Brain microvascular endothelial cell (primary cell): ENCODE results near the gene CELA3A.
A peak's percentile ranks its signal among the peaks of the same experiment; 100 is the strongest.

Source experiments
- DNase-seq: peaks from one replicate; pipeline ENCODE4 v3.0.0-alpha.2; 2020
- H3K27ac ChIP-seq: fragments of 250-450 bp; sonication (Bioruptor Pico); 2 replicates; pipeline ENCODE4 v1.5.1; 2020; ENCODE audit warnings: mild to moderate bottlenecking, moderate library complexity
- H3K27me3 ChIP-seq: fragments of 250-450 bp; sonication (Bioruptor Pico); replicated peaks from 2 replicates; pipeline ENCODE4 v1.5.1; 2020; ENCODE audit warnings: mild to moderate bottlenecking
- H3K36me3 ChIP-seq: fragments of 250-450 bp; sonication (Bioruptor Pico); replicated peaks from 2 replicates; pipeline ENCODE4 v1.5.1; 2020; ENCODE audit warnings: mild to moderate bottlenecking
- H3K4me3 ChIP-seq: 2 replicates; pipeline ENCODE4 v1.5.1; 2011; ENCODE audit warnings: low read depth, mild to moderate bottlenecking, control low read depth, low read length, moderate library complexity
- in situ Hi-C: cut with HindIII; loops from 2 replicates; pipeline ENCODE4 v1.10.0; 2017; ENCODE audit warnings: low sequenced_read_pairs, low pct_ligation_motif_present
- TF ChIP-seq, protein P1 (sequence below): IDR thresholded peaks from 2 replicates; pipeline ENCODE4 v1.5.1; 2011; ENCODE audit warnings: low read depth, mild to moderate bottlenecking, moderate library complexity, low read length, control low read depth, inconsistent platforms; ENCODE audit errors: missing control alignments

The CELA3A gene

GRCh38 chr1:22045604-22046228 is 44.3 kb downstream of the CELA3A start:
- Histone ChIP-seq H3K27me3 (no peaks in the 10 kb centered on the region), H3K4me3 (no peak overlapping the region), H3K36me3 (no peaks in the 10 kb centered on the region), H3K27ac (no peak overlapping the region)
- in situ Hi-C loops: no loop called here
- DNase-seq: peak; percentile 34
- TF ChIP-seq, protein P1, sequence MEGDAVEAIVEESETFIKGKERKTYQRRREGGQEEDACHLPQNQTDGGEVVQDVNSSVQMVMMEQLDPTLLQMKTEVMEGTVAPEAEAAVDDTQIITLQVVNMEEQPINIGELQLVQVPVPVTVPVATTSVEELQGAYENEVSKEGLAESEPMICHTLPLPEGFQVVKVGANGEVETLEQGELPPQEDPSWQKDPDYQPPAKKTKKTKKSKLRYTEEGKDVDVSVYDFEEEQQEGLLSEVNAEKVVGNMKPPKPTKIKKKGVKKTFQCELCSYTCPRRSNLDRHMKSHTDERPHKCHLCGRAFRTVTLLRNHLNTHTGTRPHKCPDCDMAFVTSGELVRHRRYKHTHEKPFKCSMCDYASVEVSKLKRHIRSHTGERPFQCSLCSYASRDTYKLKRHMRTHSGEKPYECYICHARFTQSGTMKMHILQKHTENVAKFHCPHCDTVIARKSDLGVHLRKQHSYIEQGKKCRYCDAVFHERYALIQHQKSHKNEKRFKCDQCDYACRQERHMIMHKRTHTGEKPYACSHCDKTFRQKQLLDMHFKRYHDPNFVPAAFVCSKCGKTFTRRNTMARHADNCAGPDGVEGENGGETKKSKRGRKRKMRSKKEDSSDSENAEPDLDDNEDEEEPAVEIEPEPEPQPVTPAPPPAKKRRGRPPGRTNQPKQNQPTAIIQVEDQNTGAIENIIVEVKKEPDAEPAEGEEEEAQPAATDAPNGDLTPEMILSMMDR: no peak

- in situ Hi-C loops: no loop called here
- no peak for DNase-seq
Observed at GRCh38 chr1:22048351-22049192, 47.1 kb downstream of the CELA3A start.

DNA sequence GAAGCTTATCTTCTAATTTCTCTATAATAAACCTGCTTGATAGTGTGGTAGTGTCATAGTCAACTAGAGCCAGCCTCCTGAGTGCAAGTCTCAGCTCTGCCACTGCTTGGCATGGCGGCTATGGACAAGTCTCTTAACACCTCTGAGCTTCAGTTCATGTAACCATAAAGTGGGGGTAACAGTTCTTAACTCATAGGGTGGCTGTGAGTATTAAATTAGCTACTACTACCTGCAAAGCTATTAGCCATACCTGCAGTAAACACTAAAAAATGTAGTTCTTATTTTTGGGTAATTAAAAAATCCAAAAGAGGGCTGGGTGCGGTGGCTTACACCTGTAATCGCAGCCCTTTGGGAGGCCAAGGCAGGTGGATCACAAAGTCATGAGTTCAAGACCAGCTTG is 48.9 kb downstream of the CELA3A start:
- H3K27me3 ChIP-seq: no peaks in the 10 kb centered on the region
- H3K27ac ChIP-seq: no peak overlapping the region
- H3K36me3 ChIP-seq: peaks cover 4% of the 10 kb centered on the region
- DNase-seq: no peak
- TF ChIP-seq, protein P1: no peak
- in situ Hi-C loops: no loop called here
- H3K4me3 ChIP-seq: no peak overlapping the region

More at GRCh38 chr1:22048351-22049192, 47.1 kb downstream of the CELA3A start:
- Histone ChIP-seq H3K27ac (no peak overlapping the region), H3K4me3 (no peak overlapping the region), H3K36me3 (peaks cover 4% of the 10 kb centered on the region), H3K27me3 (no peaks in the 10 kb centered on the region)
- TF ChIP-seq, protein P1: no peak

GRCh38 chr1:22051607-22052114 is 50.2 kb downstream of the CELA3A start:
- H3K27ac ChIP-seq: no peak overlapping the region
- peaks cover 4% of the 10 kb centered on the region for H3K36me3 ChIP-seq
- no peak for DNase-seq
- H3K4me3 ChIP-seq: no peak overlapping the region
- in situ Hi-C loops: no loop called here
- TF ChIP-seq, protein P1: no peak
- H3K27me3 ChIP-seq: no peaks in the 10 kb centered on the region

DNA sequence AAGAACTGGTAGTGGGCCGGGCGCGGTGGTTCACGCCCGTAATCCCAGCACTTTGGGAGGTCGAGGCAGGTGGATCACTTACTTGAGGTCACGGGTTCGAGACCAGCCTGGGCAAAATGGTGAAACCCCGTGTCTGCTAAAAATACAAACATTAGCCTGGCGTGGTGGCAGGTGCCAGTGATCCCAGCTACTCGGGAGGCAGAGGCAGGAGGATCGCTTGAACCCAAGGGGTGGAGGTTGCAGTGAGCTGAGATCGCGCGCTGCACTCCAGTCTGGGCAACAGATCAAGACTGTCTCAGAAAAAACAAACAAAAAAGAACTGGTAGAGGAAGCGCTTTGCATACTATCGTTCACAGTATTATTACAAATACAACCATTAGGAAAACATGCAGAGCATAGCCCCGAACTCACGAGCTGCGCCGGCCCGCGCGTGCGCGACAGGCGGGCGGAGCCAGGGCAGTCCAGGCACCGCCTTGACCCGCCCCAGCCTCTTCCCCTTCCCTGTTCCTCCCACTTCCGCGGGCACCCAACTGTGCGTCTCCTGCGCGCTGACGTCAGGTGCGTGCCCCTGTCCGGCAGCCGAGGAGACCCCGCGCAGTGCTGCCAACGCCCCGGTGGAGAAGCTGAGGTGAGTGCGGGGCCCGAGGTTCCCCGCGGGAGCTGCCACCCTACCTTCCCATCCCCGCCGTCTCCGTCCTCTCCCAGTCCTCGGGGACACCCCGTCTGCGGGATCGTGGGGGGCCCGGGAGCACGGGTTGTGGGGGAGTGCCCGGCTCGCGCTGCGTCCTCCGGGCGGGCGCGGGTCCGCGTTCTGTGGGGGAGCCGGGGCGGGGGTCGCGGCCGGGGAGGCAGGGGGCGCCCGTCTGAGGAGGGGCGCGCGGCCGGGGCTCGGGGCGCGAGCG is 50.9 kb downstream of the CELA3A start, which contains the start of gene CDC42:
Gene CDC42, plus strand, starts transcription at position 595 of the 902 bp plus-strand sequence. CDS start 25,770 bp downstream, outside the sequence.
- peaks cover 8% of the 10 kb centered on the region for H3K36me3 ChIP-seq
- no peaks in the 10 kb centered on the region for H3K27me3 ChIP-seq
- TF ChIP-seq, protein P1: no peak
- H3K4me3 ChIP-seq: peak within 1 kb of the TSS; percentile 98
- in situ Hi-C loops: no loop called here
- peak within 1 kb of the TSS; percentile 97 for H3K27ac ChIP-seq
- peak; percentile 92 for DNase-seq
